Subcutaneous adipose tissue (tissue), 4 donors: ENCODE data around the gene WDHD1. TPM values are rescaled to one million over a fixed set of nuclear protein-coding genes. Genes with fewer than 3 reads are reported as not detected.

Source experiments
- total RNA-seq, 4 donors: library from RNA; depleted of rRNA; stranded (reverse); fragments of >200 nt; gene quantifications; one replicate each; pipeline ENCODE4 v1.1.0, GENCODE V29; 2016
- TF ChIP-seq, protein P1 (sequence below): fragments of 450-650 bp; IDR thresholded peaks from one replicate; pipeline ENCODE4 v1.5.1; 2016; ENCODE audit warnings: low read depth, mild to moderate bottlenecking, control low read depth, antibody characterized with exemption, moderate library complexity

Gene WDHD1
- total RNA-seq, 4 donors from 2014 or later = 0.94 to 2.0 (median 1.5) TPM

GRCh38 chr14:55019968-55020554 lies 6.8 kb downstream of the WDHD1 start:
- TF ChIP-seq, protein P1, sequence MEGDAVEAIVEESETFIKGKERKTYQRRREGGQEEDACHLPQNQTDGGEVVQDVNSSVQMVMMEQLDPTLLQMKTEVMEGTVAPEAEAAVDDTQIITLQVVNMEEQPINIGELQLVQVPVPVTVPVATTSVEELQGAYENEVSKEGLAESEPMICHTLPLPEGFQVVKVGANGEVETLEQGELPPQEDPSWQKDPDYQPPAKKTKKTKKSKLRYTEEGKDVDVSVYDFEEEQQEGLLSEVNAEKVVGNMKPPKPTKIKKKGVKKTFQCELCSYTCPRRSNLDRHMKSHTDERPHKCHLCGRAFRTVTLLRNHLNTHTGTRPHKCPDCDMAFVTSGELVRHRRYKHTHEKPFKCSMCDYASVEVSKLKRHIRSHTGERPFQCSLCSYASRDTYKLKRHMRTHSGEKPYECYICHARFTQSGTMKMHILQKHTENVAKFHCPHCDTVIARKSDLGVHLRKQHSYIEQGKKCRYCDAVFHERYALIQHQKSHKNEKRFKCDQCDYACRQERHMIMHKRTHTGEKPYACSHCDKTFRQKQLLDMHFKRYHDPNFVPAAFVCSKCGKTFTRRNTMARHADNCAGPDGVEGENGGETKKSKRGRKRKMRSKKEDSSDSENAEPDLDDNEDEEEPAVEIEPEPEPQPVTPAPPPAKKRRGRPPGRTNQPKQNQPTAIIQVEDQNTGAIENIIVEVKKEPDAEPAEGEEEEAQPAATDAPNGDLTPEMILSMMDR = no peak

DNA sequence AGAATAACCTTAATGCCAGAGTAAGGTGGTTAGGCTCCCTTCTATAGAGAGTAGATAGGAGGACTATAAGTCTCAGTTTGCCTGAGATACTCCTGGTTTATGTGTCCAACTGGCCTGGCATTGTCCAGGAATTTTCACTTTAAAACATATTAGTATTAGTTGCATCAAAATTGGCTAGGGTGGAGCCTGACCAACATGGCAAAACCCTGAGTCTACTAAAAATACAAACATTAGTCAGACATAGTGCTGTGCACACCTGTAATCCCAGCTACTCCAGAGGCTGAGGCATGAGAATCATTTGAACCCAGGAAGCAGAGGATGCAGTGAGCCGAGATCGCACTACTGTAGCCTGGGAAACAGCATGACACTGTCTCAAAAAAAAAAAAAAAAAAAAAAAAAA lies 11.9 kb downstream of the WDHD1 start:
- TF ChIP-seq, protein P1 = no peak

GRCh38 chr14:55005071-55005470 lies 21.8 kb downstream of the WDHD1 start:
- TF ChIP-seq, protein P1 = no peak

DNA sequence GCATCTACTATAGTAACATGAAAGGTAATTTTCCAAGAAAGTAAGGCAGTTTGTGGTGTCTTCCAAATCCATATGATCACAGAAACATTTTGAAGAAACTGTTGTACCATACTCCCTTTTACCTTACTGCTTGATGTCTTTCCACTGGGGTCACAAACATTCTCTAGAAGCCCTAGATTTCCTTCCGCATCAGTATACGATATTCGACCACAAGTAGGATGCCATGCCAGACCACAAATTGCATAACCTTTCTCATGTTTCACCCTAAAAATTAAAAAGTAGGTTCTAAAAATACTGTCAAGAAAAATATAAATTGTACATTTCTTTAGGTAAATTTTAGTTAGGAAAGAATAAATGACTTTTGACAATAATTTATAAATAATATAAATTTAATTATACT lies 26.5 kb downstream of the WDHD1 start:
- TF ChIP-seq, protein P1 = no peak

GRCh38 chr14:54985156-54985555 lies 41.7 kb downstream of the WDHD1 start:
- TF ChIP-seq, protein P1 = no peak

DNA sequence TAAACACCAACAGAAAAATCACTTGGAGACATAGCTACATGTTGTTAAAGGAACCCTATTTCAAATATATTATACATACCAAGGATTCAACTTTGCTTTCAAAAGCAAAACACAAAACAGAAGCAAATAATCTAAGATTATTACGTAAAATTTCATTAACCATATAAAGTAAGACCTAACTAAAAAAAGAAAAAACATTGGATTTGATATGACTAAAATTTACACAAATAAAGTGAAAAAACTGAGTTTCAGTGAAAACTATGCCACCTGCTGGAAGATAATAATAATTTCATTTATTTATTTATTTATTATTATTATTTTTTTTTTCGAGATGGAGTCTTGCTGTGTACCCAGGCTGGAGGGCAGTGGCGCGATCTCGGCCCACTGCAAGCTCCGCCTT lies 45.2 kb downstream of the WDHD1 start:
- TF ChIP-seq, protein P1 = no peak

DNA sequence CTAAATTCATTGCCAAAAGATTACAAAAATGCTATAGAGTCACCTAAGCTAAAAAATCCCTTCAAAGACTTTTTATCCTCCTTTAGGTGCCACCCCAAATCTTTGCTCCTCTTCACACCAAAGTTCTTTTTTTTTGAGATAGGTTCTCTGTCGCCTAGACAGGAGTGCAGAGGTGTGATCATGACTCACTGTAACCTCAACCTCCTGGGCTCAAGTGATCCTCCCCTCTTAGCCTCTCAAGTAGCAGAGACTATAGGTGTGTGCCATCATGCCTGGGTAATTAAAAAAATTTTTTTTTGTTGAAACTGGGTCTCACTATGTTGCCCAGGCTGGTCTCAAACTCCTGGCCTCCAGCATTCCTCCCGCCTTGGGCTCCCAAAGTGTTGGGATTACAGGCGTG lies 47.9 kb downstream of the WDHD1 start:
- TF ChIP-seq, protein P1 = no peak
